ENCODE results near the gene GAGE12D. TPM values are rescaled to one million over a fixed set of nuclear protein-coding genes. Genes with fewer than 3 reads are reported as not detected.
"Not testable (repeated sequence)": the region's sequence is repeated elsewhere in the genome, so short reads cannot be mapped to it uniquely, and the experiment has no call there.

The GAGE12D gene
- total RNA-seq (not detected), polyA plus RNA-seq (ENCODE audit: insufficient read depth in 1 of 8, insufficient read length in 8 of 8, low replicate concordance in 1 of 8) (not detected)
- long read RNA-seq, donor 1, result 0 reads
- long read RNA-seq, donor 2, result 0 reads
- long read RNA-seq, donor 3, result 0 reads
- long read RNA-seq, donor 4, result 0 reads
- long read RNA-seq, donor 5, result 0 reads
- long read RNA-seq, donor 6, result 0 reads
- long read RNA-seq, donor 7, result 0 reads
- long read RNA-seq, donor 8, result 0 reads
- long read RNA-seq, donor 9, result 0 reads
- long read RNA-seq, donor 10, result 0 reads
- long read RNA-seq, donor 11, result 0 reads

GRCh38 chrX:49541433-49541832 is at the start of gene GAGE12D:
Gene GAGE12D, plus strand, starts transcription at chrX:49541733. Its CDS starts 1,155 bp downstream, at chrX:49542888.
- not testable (repeated sequence) for H3K4me3 ChIP-seq (ENCODE audit: low read length); H3K4me1 ChIP-seq (ENCODE audit: control insufficient read depth, insufficient read depth, low read length); DNase-seq; H3K27me3 ChIP-seq (ENCODE audit: control insufficient read depth, insufficient read depth, low read length); H3K36me3 ChIP-seq (ENCODE audit: control insufficient read depth, insufficient read depth, low read length); H3K9me3 ChIP-seq (replicated peaks; ENCODE audit: control insufficient read depth, low read depth, low read length); H3K27ac ChIP-seq (ENCODE audit: low read length)
- no CpG with 5 or more reads among the region's 16 CpGs for WGBS (ENCODE audit: insufficient coverage)

GRCh38 chrX:49531877-49532276 is 9.7 kb upstream of the GAGE12D start, which contains the start of gene GAGE12C:
Gene GAGE12C, plus strand, starts transcription at chrX:49532177. Its CDS starts 1,155 bp downstream, at chrX:49533332.
- not testable (repeated sequence) for H3K27me3 ChIP-seq (ENCODE audit: control insufficient read depth, insufficient read depth, low read length); H3K4me3 ChIP-seq (ENCODE audit: low read length); H3K4me1 ChIP-seq (ENCODE audit: control insufficient read depth, insufficient read depth, low read length); H3K36me3 ChIP-seq (ENCODE audit: control insufficient read depth, insufficient read depth, low read length); H3K9me3 ChIP-seq (replicated peaks; ENCODE audit: control insufficient read depth, low read depth, low read length); DNase-seq; H3K27ac ChIP-seq (ENCODE audit: low read length)
- WGBS (ENCODE audit: insufficient coverage), result no CpG with 5 or more reads among the region's 16 CpGs

- not testable (repeated sequence) for H3K27me3 ChIP-seq (ENCODE audit: control insufficient read depth, insufficient read depth, low read length); H3K9me3 ChIP-seq (replicated peaks; ENCODE audit: control insufficient read depth, low read depth, low read length); H3K4me1 ChIP-seq (ENCODE audit: control insufficient read depth, insufficient read depth, low read length); H3K4me3 ChIP-seq (ENCODE audit: low read length); H3K27ac ChIP-seq (ENCODE audit: low read length); DNase-seq; H3K36me3 ChIP-seq (ENCODE audit: control insufficient read depth, insufficient read depth, low read length)
- no CpG with 5 or more reads among the region's 16 CpGs for WGBS (ENCODE audit: insufficient coverage)
Measured at GRCh38 chrX:49550989-49551388, 9.5 kb downstream of the GAGE12D start, which contains the start of gene GAGE12E. Gene GAGE12E, plus strand, starts transcription at chrX:49551289. Its CDS starts 1,155 bp downstream, at chrX:49552444.

- H3K4me1 ChIP-seq (ENCODE audit: control insufficient read depth, insufficient read depth, low read length); H3K27me3 ChIP-seq (ENCODE audit: control insufficient read depth, insufficient read depth, low read length); H3K36me3 ChIP-seq (ENCODE audit: control insufficient read depth, insufficient read depth, low read length); DNase-seq; H3K4me3 ChIP-seq (ENCODE audit: low read length); H3K9me3 ChIP-seq (replicated peaks; ENCODE audit: control insufficient read depth, low read depth, low read length); H3K27ac ChIP-seq (ENCODE audit: low read length): not testable (repeated sequence)
- no CpG with 5 or more reads among the region's 16 CpGs for WGBS (ENCODE audit: insufficient coverage)
Measured at GRCh38 chrX:49560542-49560941, 19.0 kb downstream of the GAGE12D start, which contains the start of gene GAGE12F. Gene GAGE12F, plus strand, starts transcription at chrX:49560842. Its CDS starts 1,155 bp downstream, at chrX:49561997.

GRCh38 chrX:49568728-49569127 is 27.2 kb downstream of the GAGE12D start:
- not testable (repeated sequence) for H3K36me3 ChIP-seq (ENCODE audit: control insufficient read depth, insufficient read depth, low read length); H3K27me3 ChIP-seq (ENCODE audit: control insufficient read depth, insufficient read depth, low read length); H3K9me3 ChIP-seq (replicated peaks; ENCODE audit: control insufficient read depth, low read depth, low read length); H3K4me3 ChIP-seq (ENCODE audit: low read length); H3K27ac ChIP-seq (ENCODE audit: low read length); H3K4me1 ChIP-seq (ENCODE audit: control insufficient read depth, insufficient read depth, low read length); DNase-seq
- WGBS (ENCODE audit: insufficient coverage), result no CpG with 5 or more reads among the region's 11 CpGs

GRCh38 chrX:49569152-49569551 is 27.6 kb downstream of the GAGE12D start:
- not testable (repeated sequence) for DNase-seq; H3K27ac ChIP-seq (ENCODE audit: low read length)

GRCh38 chrX:49570100-49570499 is 28.6 kb downstream of the GAGE12D start, which contains the start of gene GAGE12G:
Gene GAGE12G, plus strand, starts transcription at chrX:49570400. Its CDS starts 1,155 bp downstream, at chrX:49571555.
- not testable (repeated sequence) for DNase-seq; H3K36me3 ChIP-seq (ENCODE audit: control insufficient read depth, insufficient read depth, low read length); H3K4me3 ChIP-seq (ENCODE audit: low read length); H3K27ac ChIP-seq (ENCODE audit: low read length); H3K27me3 ChIP-seq (ENCODE audit: control insufficient read depth, insufficient read depth, low read length); H3K9me3 ChIP-seq (replicated peaks; ENCODE audit: control insufficient read depth, low read depth, low read length); H3K4me1 ChIP-seq (ENCODE audit: control insufficient read depth, insufficient read depth, low read length)
- no CpG with 5 or more reads among the region's 16 CpGs for WGBS (ENCODE audit: insufficient coverage)

More at GRCh38 chrX:49569152-49569551, 27.6 kb downstream of the GAGE12D start:
- not testable (repeated sequence) for H3K4me1 ChIP-seq (ENCODE audit: control insufficient read depth, insufficient read depth, low read length); H3K4me3 ChIP-seq (ENCODE audit: low read length); H3K27me3 ChIP-seq (ENCODE audit: control insufficient read depth, insufficient read depth, low read length); H3K36me3 ChIP-seq (ENCODE audit: control insufficient read depth, insufficient read depth, low read length); H3K9me3 ChIP-seq (replicated peaks; ENCODE audit: control insufficient read depth, low read depth, low read length)
- WGBS (ENCODE audit: insufficient coverage), result no CpG with 5 or more reads among the region's 13 CpGs

GRCh38 chrX:49579649-49580048 is 38.1 kb downstream of the GAGE12D start, which contains the start of gene GAGE12H:
Gene GAGE12H, plus strand, starts transcription at chrX:49579949. Its CDS starts 1,155 bp downstream, at chrX:49581104.
- not testable (repeated sequence) for H3K27ac ChIP-seq (ENCODE audit: low read length); H3K4me3 ChIP-seq (ENCODE audit: low read length); H3K4me1 ChIP-seq (ENCODE audit: control insufficient read depth, insufficient read depth, low read length); H3K36me3 ChIP-seq (ENCODE audit: control insufficient read depth, insufficient read depth, low read length); H3K9me3 ChIP-seq (replicated peaks; ENCODE audit: control insufficient read depth, low read depth, low read length); H3K27me3 ChIP-seq (ENCODE audit: control insufficient read depth, insufficient read depth, low read length); DNase-seq
- WGBS (ENCODE audit: insufficient coverage), result no CpG with 5 or more reads among the region's 16 CpGs

- not testable (repeated sequence) for H3K27ac ChIP-seq (ENCODE audit: low read length); H3K36me3 ChIP-seq (ENCODE audit: control insufficient read depth, insufficient read depth, low read length); DNase-seq; H3K4me3 ChIP-seq (ENCODE audit: low read length); H3K27me3 ChIP-seq (ENCODE audit: control insufficient read depth, insufficient read depth, low read length); H3K4me1 ChIP-seq (ENCODE audit: control insufficient read depth, insufficient read depth, low read length); H3K9me3 ChIP-seq (replicated peaks; ENCODE audit: control insufficient read depth, low read depth, low read length)
- WGBS (ENCODE audit: insufficient coverage), result no CpG with 5 or more reads among the region's 16 CpGs
Measured at GRCh38 chrX:49589196-49589595, 47.7 kb downstream of the GAGE12D start, which contains the start of gene GAGE2A. Gene GAGE2A, plus strand, starts transcription at chrX:49589496. Its CDS starts 1,155 bp downstream, at chrX:49590651.

GRCh38 chrX:49589769-49590478 is 48.4 kb downstream of the GAGE12D start:
- H3K27me3 ChIP-seq (ENCODE audit: control insufficient read depth, insufficient read depth, low read length); H3K9me3 ChIP-seq (replicated peaks; ENCODE audit: control insufficient read depth, low read depth, low read length); H3K36me3 ChIP-seq (ENCODE audit: control insufficient read depth, insufficient read depth, low read length); DNase-seq; H3K4me3 ChIP-seq (ENCODE audit: low read length); H3K4me1 ChIP-seq (ENCODE audit: control insufficient read depth, insufficient read depth, low read length); H3K27ac ChIP-seq (ENCODE audit: low read length): not testable (repeated sequence)
- WGBS (ENCODE audit: insufficient coverage), result 92% methylated on average over 15 of the region's 37 CpGs

Data from muscle of leg (tissue), 16 donors.